Stimulated activated CD4-positive, alpha-beta T cell treated with anti-CD3 and anti-CD28 coated beads, TNF-alpha, amount 100 ng/mL, for 1 hour (primary cell): ENCODE results near the gene LBR.

Experiments
- DNase-seq, 3 donors: peaks; one replicate each; pipeline ENCODE4 v3.0.0-alpha.2; 2020; ENCODE audit warnings: low read depth in 3 of 3, low spot score in 1 of 3

Gene LBR

DNA sequence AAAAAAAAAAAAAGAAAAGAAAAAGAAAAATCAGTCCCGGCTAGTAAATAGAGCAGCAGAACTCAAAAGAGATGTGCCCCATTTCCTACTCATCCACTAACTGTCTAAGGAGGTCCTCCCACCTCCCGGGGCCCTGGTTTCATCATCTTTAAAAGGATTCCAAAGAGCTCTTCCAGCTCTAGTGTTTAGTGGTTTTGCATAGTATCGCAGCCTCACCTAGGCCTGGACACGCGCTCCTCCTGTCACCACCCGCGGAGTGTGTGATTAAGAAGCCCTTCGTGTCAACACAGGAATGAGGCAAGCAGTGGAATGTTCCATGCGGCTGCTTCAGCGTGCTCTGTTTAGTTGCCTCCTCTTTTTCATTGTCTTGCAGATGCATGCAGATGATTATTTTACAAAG lies 49.0 kb downstream of the LBR start:
- no peak for DNase-seq

DNA sequence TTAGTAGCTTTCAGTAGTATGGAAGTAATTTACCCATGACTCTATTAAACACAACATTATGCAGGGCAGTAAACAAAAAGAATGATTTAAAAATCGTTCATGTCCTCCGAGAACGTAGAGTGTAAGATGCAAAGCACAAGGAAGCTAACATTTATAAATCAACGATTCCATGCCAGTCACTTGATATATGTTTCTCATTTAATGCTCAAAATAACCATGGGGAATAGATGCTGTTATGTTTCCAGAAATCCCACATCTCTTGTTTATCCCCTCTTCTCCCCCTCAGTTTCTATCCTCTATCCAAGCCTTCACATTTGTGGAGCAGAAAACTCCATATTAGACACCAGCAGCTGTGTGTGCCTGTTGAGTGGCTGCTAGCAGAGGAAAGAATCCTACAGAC lies 52.8 kb downstream of the LBR start:
- DNase-seq: no peak

DNA sequence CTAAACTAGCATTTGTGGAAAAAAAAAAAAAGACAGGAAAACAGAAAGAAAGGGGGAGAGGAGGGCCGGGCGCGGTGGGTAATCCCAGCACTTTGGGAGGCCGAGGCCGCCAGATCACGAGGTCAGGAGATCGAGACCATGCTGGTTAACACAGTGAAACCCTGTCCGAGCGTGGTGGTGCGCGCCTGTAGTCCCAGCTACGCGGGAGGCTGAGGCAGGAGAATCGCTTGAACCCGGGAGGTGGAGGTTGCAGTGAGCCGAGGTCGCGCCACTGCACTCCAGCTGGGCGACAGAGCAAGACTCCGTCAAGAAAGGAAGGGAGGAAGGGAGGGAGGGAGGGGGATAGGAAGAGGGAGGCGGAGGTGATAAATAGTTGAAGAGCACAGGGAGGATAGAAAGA lies 54.7 kb downstream of the LBR start:
- no peak for DNase-seq

DNA sequence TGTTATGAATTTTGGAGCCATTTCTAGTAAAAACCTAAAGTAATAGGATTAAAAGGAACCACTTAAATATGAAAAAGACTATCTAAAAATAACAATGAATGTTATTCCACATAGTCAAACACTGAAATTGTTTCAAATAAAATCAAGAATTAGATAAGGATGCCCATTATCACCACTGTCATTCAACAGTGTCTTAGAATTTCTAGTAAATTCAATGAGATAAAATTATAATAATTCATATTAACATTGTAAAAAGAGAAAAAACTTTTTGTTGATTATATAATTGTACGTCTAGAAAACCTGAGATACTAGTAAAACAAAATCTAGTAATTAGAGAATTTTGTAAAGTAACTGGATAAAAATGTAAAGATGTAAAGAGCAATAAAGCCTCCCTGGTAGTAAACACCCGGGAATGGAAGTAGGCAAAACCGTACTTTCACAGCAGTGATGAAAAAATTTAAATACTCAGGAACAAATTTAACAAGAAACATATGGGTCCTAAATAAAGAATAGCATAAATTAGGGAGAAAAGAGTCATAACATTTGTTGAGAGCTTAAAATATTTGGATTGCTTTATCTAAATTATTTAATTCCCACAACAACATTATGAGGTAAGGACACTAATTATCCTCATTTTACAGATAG lies 56.4 kb downstream of the LBR start:
- DNase-seq: no peak

DNA sequence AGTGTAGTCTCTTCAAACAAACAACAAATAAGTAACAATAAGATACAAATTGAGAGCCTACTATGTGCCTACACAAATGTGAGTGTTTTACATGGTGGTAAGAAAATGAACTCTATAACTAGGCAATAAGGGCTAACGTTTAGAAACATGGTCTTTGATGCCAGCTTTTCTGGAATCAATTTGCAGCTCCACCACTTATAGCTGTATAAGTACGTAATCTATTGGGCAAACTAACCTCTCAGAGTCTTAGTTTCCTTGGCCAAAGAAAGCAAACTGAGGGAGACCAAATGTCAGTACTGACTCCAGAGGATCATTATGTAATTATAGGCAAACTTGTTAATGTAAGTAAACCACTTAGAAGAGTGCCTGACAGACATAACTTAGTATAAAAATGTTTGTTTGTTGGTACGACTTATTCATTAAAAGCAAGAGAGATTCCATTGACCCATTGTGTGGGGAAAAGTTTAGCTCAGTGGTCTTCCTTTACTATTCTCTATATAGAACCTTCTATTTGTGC lies 59.7 kb downstream of the LBR start:
- no peak for DNase-seq

DNA sequence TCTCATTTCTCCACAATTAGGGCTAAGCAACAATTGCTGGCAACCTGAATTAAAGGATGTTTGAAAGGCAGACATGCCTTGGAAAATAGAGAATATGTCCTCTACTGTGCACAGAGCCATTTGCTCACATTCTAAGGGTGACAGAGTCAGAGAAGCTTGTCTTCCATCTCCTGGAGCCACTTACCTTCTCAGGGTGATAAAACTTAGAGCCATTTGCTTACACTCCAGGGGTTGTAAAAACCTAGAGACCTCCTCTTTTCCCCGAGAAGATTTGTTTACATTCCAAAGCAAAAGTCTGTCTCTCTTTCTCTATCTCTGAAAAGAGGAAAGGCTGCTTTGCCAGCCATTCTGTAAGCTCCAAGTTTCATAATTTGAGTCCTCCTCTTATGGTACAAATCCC lies 61.3 kb downstream of the LBR start:
- DNase-seq: no peak

DNA sequence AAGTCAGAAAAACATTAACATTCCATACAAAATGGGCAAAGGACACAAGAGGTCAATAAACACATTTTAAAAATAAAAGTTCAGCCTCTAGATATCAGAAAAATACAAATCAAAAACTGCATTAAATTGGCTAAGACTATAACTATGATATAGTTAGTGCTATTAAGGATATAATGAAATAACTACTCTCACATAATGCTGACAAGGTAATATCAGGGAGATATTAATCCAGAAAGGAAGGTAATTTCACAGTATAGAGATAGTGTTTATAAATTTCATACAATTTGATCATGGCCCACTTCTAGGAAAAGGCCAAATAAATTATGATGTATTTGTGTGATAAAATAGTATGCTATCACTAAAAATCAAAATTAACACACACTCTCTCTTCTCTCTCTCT lies 61.8 kb downstream of the LBR start:
- no peak for DNase-seq

DNA sequence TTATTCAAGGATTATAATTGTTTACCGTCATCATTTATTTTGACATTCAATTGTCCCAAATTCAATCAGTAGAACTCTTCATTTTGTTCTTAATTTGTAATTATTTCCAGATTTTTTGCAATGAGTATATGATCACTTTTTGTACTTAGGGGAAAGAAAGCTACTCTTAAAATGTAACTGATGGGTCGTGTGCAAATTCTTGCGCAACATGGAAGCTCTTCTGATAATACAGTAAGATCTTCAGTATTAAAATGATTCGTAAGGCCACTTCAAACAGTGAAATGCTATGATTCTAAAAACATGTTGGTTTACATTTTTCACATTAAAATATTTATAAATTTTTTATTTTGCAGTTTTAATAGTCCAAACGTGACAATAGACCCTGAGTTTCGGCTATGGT lies 63.4 kb downstream of the LBR start:
- DNase-seq: no peak

DNA sequence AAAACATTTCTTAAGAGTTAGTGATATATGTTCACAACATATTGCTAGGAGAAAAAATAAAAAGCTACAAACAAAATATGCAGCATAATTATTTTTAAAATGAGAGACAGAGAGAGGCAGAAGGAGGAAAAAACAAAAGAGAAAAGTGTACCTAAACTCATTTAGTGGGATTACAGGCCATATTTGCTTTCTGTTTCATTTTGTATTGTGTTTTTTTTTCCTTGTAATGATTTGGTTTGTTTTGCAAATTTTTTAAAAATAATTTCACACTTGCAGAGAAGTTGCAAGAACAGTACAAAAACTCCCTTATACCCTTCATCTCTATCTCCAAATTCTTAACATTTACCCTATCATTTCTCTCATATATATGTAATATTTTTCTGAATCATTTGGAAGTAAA lies 65.0 kb downstream of the LBR start:
- no peak for DNase-seq

DNA sequence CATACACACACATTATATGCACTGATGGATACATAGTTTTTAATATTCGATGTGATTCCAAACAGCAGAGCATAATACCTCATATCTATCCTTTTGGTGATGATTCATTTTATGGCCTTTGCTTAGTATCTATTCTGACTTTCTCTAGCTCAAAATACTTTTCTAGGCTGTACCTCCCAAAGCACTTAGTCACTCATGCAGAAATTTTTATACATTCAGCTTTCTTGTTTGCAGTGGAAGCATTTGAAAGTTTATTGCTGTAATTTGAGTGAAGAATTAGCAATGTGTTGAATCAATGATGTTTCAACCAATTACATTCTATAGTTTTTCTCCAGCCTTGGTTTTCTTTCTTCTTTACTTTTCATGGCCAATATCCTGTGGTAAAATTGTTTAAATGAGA lies 66.7 kb downstream of the LBR start:
- no peak for DNase-seq

DNA sequence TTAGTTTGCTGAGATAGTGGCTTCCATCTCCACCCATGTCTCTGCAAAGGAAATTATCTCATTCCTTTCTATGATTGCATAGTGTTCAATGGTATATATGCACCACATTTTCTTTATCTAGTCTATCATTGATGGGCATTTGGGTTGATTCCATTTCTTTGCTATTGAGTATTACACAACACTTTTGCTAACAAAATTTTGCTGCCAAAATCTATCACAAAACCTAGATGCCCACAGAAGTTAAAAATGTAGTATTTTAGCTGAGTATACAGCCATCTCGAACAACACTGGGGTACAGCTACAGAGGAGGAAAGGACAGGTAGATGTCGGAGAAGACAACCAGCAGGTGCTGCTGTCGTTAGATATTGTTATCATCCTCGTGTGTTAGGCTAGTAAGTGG lies 67.7 kb downstream of the LBR start:
- no peak for DNase-seq

DNA sequence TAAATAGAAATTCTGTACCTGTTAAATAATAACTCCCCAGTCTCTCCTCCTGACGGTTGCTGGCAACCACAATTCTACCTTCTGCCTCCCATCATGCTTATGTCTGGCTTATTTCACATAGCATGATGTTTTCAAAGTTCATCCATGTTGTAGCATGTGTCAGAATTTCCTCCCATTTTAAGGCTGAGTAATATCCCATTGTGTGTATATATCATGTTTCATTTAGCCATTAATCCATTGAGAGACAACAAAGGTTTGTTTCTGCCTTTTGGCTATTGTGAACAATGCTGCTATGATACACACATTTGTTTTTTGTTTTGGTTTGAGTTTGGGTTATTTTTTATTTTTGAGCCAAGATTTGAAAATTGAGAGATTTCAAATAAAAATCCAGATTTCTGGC lies 72.0 kb downstream of the LBR start:
- DNase-seq: no peak

DNA sequence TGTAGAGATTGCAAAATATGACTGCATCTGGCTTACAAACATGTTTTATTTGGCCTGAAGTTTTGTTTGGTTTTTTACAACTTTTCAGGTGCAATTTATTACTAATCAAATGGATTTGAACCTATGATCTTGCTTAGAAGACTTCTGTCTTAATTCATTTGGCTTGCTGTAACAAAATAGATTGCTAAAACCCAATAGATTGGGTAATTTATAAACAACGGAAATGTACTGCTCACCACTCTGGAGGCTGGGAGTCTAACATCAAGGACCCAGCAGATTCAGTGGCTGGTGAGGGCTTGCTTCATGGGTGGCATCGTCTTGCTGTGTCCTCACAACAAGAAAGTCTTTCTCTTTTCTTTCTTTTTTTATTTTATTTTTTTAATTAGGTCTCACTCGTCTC lies 72.9 kb downstream of the LBR start:
- DNase-seq: no peak
